Fibroblast of lung (primary cell): Measurements from ENCODE around the gene ADAMTS9.

Experiments used
- CTCF ChIP-seq, 2 donors: IDR thresholded peaks in 1 of 2; conservative IDR thresholded peaks in 1 of 2; 1 replicate in 1 of 2; 2 replicates in 1 of 2; pipeline ENCODE4 v1.5.1; 2011 to 2012; ENCODE audit warnings: low read length in 2 of 2, control low read depth in 1 of 2, inconsistent platforms in 1 of 2, low read depth in 1 of 2, mild to moderate bottlenecking in 1 of 2
- EZH2 ChIP-seq: IDR thresholded peaks from 2 replicates; pipeline ENCODE4 v1.5.1; 2012; ENCODE audit warnings: low read length, control low read depth, mild to moderate bottlenecking; ENCODE audit errors: missing control alignments

- TF ChIP-seq CTCF (conservative IDR thresholded peaks at IDR 0.05 in 1 of 2, IDR thresholded peaks at IDR 0.05 in 1 of 2; ENCODE audit: low read depth in 1 of 2, low read length in 2 of 2): no peak
- TF ChIP-seq EZH2: no peak
These were observed 66.5 kb downstream of the ADAMTS9 start for GRCh38 chr3:64621275-64621674.
